Prostate gland (tissue), 2 donors: ENCODE results near the gene MKRN1.

Source experiments
- CTCF ChIP-seq, 4 experiments: fragments of 200-600 bp in 2 of 4; fragments of 450-650 bp in 2 of 4; sonication (generic) in 2 of 4; IDR thresholded peaks; 1 replicate in 3 of 4; 2 replicates in 1 of 4; pipeline ENCODE4 v1.5.1; 2016 to 2019; ENCODE audit warnings: antibody characterized with exemption in 4 of 4, mild to moderate bottlenecking in 2 of 4, moderate library complexity in 2 of 4
- POLR2A ChIP-seq: fragments of 450-650 bp; IDR thresholded peaks from one replicate; pipeline ENCODE4 v1.6.1; 2016; ENCODE audit warnings: antibody characterized with exemption, mild to moderate bottlenecking
- POLR2AphosphoS5 ChIP-seq: sonication (generic); formaldehyde crosslinking; IDR thresholded peaks from one replicate; pipeline ENCODE4 v1.6.1; 2017; ENCODE audit warnings: antibody characterized with exemption

GRCh38 chr7:140439359-140439758 is 39.9 kb downstream of the MKRN1 start:
- TF ChIP-seq CTCF (IDR thresholded peaks at IDR 0.05) = no peak
- TF ChIP-seq POLR2A = no peak
- no peak for TF ChIP-seq POLR2AphosphoS5
